Heart left ventricle (tissue), 16 donors: ENCODE measurements around the gene SH3BP2. TPM values are rescaled to one million over a fixed set of nuclear protein-coding genes. Genes with fewer than 3 reads are reported as not detected.

Experiments
- ATAC-seq, 4 donors: fragments of 200-7000 bp; cut with Tn5 transposase; one replicate each; pipeline ENCODE4 v1.9.1; 2020 to 2022; ENCODE audit warnings: moderate library complexity in 4 of 4, mild to moderate bottlenecking in 3 of 4, moderate number of reproducible peaks in 1 of 4
- DNase-seq, 5 donors: peaks; one replicate each; pipeline ENCODE4 v3.0.0-alpha.2; 2020
- H3K27ac ChIP-seq, 12 donors: fragments of 200-600 bp; sonication (generic) in 4 of 12; one replicate each; pipeline versions ENCODE4 v1.5.0 to v1.8.0; 2016 to 2022; ENCODE audit warnings: mild to moderate bottlenecking in 2 of 12
- H3K27me3 ChIP-seq, 9 donors: fragments of 200-600 bp; sonication (generic) in 2 of 9; one replicate each; pipeline versions ENCODE4 v1.5.1 to v1.8.0; 2016 to 2022; ENCODE audit warnings: mild to moderate bottlenecking in 3 of 9
- H3K36me3 ChIP-seq, 9 donors: fragments of 200-600 bp; sonication (generic) in 2 of 9; one replicate each; pipeline versions ENCODE4 v1.5.0 to v1.8.0; 2018 to 2022; ENCODE audit warnings: mild to moderate bottlenecking in 2 of 9
- H3K4me1 ChIP-seq, 12 donors: fragments of 200-600 bp; sonication (generic) in 4 of 12; one replicate each; pipeline versions ENCODE4 v1.5.0 to v1.8.0; 2016 to 2022; ENCODE audit warnings: mild to moderate bottlenecking in 3 of 12
- H3K4me3 ChIP-seq, 12 donors: fragments of 200-600 bp; sonication (generic) in 4 of 12; one replicate each; pipeline versions ENCODE4 v1.5.0 to v1.8.0; 2017 to 2022; ENCODE audit warnings: mild to moderate bottlenecking in 9 of 12, moderate library complexity in 4 of 12
- H3K9me3 ChIP-seq, 12 donors: fragments of 200-600 bp; sonication (generic) in 4 of 12; one replicate each; pipeline versions ENCODE4 v1.5.0 to v1.8.0; 2016 to 2022; ENCODE audit warnings: mild to moderate bottlenecking in 1 of 12
- POLR2A ChIP-seq, 2 donors: fragments of 450-650 bp; IDR thresholded peaks; one replicate each; pipeline ENCODE4 v1.6.1; 2017; ENCODE audit warnings: antibody characterized with exemption in 2 of 2, mild to moderate bottlenecking in 2 of 2, moderate library complexity in 2 of 2
- WGBS, 4 donors: extraction: QIAGEN DNeasy Blood & Tissue Kit in 2 of 4; methylation state at CpG; one replicate each; pipeline versions ENCODE4 v1.1.5 to v1.1.7; 2013 to 2018; 5-methylcytosine and 5-hydroxymethylcytosine counted together
- intact Hi-C, 10 donors: fragments of 100-400 bp; cut with DNase I; formaldehyde crosslinking; loops; one replicate each; pipeline versions ENCODE4 v1.11.1 to v1.14.2; 2022
- polyA plus RNA-seq, 2 donors: library from polyadenylated mRNA; stranded (reverse); fragments of 200-250 nt; gene quantifications; one replicate each; pipeline ENCODE4 v1.2.3, GENCODE V29; 2013
- total RNA-seq, 9 donors: library from RNA; depleted of rRNA in 2 of 9; stranded (reverse); fragments of >200 nt in 2 of 9; fragmentation: NEBNext Ultra II Directional in 3 of 9; extraction: Animal tissue kit (Norgen Biotek cat#: 25700) in 3 of 9; gene quantifications; one replicate each; pipeline versions ENCODE4 v1.1.0 to v1.2.4, GENCODE V29; 2016 to 2023
- TF ChIP-seq, protein P1 (sequence below), 12 donors: fragments of 200-600 bp; sonication (generic) in 4 of 12; IDR thresholded peaks; one replicate each; pipeline versions ENCODE4 v1.5.0 to v1.8.0; 2018 to 2022; ENCODE audit warnings: antibody characterized with exemption in 12 of 12, mild to moderate bottlenecking in 5 of 12
- donor health status: ischemic (EF 13 %, LVEDD 7.1; RV severe dilation, severe dysfunction).
- donor health status: healthy with polysubstance abuse.
- donor health status: DM: no; HTN: yes; CAD: no.
- donor health status: DM: no; HTN: no; CAD: no.
- donor health status: ischemic (EF 25% LVEDD 6.9; RV normal size, moderate dysfunction).
- donor health status: ischemic (EF 25% LVEDD 5.7; RV mildly dilated, moderate dysfunction).
- donor health status: healthy.
- donor health status: DM: yes; HTN: yes; CAD: no.
- donor health status: ischemic (EF 35%, LVEDD 5.7; RV mildly dilated, moderate dysfunction).
- donor health status: nonischemic (EF 11% LVEDD 7.7; RV severe dilation, severe dysfunction).
- donor health status: DM: yes; HTN: yes; CAD: no.
- donor health status: PGD.
- donor health status: ischemic (EF 29% LVEDD 5.4; RV normal size, mild dysfunction).
- donor health status: nonischemic (EF 23%, LVEDD 6.1; RV moderate dilation, normal function).

SH3BP2 gene
- total and polyA plus RNA-seq, 11 donors = 10.4 to 70.2 (median 23.5) TPM

DNA sequence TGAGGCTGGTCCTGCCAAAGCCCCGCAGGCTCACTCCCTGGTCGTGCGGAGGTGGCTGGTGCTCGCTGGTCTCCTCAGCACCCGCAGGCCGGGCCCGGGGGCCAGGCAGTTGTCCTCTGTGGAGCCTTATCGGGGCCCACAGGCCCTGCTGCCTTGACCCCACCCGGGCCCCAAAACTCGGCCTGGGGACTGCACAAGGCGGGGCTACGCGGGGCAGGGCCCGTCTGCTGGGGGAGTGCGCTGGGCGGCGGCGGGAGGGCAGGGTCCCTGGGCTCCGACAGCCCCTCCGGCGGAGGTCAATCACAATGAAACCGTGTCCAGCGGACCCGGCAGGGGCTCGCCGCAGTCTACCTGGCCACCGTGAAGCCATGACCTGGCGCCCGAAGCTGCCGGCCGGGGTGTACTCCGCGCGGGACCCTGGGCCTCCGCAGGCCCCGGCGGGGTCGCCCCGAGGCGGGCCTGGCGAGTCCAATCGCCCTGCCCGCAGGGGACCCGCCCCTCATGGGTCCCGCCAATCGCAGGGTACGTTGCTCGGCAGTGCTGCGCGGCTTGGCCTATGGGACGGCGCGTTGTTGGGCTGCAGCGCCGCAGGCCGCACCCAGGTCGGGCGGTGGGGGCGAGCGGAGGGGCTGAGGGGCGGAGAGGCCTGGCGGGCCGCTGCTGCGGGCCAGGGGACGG is 50.5 kb downstream of the SH3BP2 start, which contains the start of gene ADD1:
ADD1 (plus strand) TSS at position 582 of the 678 bp plus-strand sequence. CDS start 32,072 bp downstream, outside the sequence.
- ATAC-seq = peak; percentile 98 to 99 (median 98)
- WGBS, 4 donors = 0 to 1% (median 0%) methylated on average over 5 to 65 of the region's 65 CpGs

DNA sequence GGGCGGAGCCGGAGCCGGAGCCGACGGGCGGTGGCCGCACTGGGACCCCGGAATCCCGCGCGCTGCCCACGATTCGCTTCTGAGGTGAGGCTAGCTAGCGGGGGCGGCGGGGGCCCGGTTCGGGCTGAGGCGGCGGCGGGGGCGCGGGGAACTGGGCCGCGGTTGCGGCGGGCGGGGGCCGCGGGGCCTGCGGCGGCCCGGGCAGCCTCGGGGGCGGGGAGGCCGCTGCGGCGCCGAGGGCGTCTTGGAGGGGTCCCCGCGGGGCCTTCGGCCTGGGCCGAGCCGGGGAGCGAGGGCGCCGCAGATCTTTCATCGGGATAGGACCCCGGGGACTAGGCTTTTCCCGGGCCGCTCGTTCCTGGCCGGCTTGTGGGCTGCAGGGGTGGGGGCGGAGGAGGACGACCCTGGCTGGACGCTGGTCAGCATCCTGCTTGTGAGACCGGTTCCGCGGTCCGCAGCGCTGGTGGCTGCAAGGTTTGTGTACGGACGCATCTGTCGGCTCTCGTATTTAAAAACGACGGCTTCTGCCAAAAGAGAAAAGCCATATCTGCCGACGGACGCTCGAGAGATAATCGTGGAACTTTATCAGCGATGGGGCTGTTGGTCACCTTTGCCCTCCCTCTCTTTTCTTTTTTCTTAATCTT is 51.2 kb downstream of the SH3BP2 start:
- intact Hi-C loops = loop anchor here in 7 of 10 donors (2.0 to 10.0 kb wide), 9 partner anchors 37 to 91 kb away; no protein-coding TSS in a partner anchor
- DNase-seq (peak; percentile 60 to 81 (median 65)), ATAC-seq (peak in 2 of 4 donors; percentile 2 to 21)
- Histone ChIP-seq H3K36me3 (no peaks in the 10 kb centered on the region), H3K4me1 (peaks cover 0 to 65% (median 42%) of the 10 kb centered on the region in 12 donors), H3K9me3 (peaks cover 0 to 2% (median 0%) of the 10 kb centered on the region in 12 donors), H3K4me3 (peak overlapping the region; percentile 60 to 98 (median 80)), H3K27ac (peak overlapping the region; percentile 86 to 98 (median 96)), H3K27me3 (no peaks in the 10 kb centered on the region)
- WGBS, 4 donors = 0 to 1% (median 1%) methylated on average over 17 to 74 of the region's 74 CpGs
- no peak for TF ChIP-seq POLR2A (IDR thresholded peaks at IDR 0.05)
- TF ChIP-seq, protein P1, sequence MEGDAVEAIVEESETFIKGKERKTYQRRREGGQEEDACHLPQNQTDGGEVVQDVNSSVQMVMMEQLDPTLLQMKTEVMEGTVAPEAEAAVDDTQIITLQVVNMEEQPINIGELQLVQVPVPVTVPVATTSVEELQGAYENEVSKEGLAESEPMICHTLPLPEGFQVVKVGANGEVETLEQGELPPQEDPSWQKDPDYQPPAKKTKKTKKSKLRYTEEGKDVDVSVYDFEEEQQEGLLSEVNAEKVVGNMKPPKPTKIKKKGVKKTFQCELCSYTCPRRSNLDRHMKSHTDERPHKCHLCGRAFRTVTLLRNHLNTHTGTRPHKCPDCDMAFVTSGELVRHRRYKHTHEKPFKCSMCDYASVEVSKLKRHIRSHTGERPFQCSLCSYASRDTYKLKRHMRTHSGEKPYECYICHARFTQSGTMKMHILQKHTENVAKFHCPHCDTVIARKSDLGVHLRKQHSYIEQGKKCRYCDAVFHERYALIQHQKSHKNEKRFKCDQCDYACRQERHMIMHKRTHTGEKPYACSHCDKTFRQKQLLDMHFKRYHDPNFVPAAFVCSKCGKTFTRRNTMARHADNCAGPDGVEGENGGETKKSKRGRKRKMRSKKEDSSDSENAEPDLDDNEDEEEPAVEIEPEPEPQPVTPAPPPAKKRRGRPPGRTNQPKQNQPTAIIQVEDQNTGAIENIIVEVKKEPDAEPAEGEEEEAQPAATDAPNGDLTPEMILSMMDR (IDR thresholded peaks at IDR 0.05) = no peak

More for the DNA sequence above, 50.5 kb downstream of the SH3BP2 start, which contains the start of gene ADD1:
- peak; percentile 93 to 97 (median 93) for DNase-seq
- Histone ChIP-seq H3K4me1 (peaks cover 0 to 65% (median 36%) of the 10 kb centered on the region in 12 donors), H3K4me3 (peak within 1 kb of the TSS; percentile 60 to 98 (median 80)), H3K27ac (peak within 1 kb of the TSS; percentile 86 to 98 (median 96)), H3K36me3 (no peaks in the 10 kb centered on the region), H3K27me3 (no peaks in the 10 kb centered on the region), H3K9me3 (peaks cover 0 to 2% (median 0%) of the 10 kb centered on the region in 12 donors)
- TF ChIP-seq POLR2A (IDR thresholded peaks at IDR 0.05) = peak; percentile 83 to 97
- TF ChIP-seq, protein P1 (IDR thresholded peaks at IDR 0.05) = no peak
- intact Hi-C loops = loop anchor here in 7 of 10 donors (2.0 to 10.0 kb wide), 9 partner anchors 36 to 91 kb away; no protein-coding TSS in a partner anchor

DNA sequence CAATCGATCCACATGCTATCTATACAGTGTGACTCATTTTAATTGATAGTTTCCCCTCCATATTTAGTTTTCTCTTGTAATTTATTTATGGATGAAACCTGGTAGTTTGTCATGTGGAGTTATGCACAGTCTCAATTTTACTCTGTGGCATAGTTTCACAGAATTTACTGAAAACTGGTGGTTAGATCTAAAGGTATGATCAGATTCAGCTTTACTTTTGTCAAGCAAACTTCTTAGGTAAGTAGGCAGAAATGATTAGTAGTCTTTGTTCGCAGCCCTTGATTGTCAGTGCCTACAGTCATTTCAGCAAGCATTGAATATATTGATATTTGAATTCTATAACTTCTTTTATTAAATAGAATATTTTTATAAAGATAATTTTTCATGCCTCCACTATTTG is 53.3 kb downstream of the SH3BP2 start:
- TF ChIP-seq POLR2A (IDR thresholded peaks at IDR 0.05) = no peak
- TF ChIP-seq, protein P1 (IDR thresholded peaks at IDR 0.05) = no peak
- Histone ChIP-seq H3K4me1 (peaks cover 0 to 76% (median 54%) of the 10 kb centered on the region in 12 donors), H3K27me3 (no peaks in the 10 kb centered on the region), H3K4me3 (peak overlapping the region in 1 of 12 donors; percentile 20), H3K36me3 (no peaks in the 10 kb centered on the region), H3K27ac (no peak overlapping the region), H3K9me3 (no peaks in the 10 kb centered on the region)
- no peak for DNase-seq
- ATAC-seq = no peak
- 87 to 89% (median 88%) methylated on average over 2 of the region's 2 CpGs for WGBS, 4 donors
- intact Hi-C loops = loop anchor here in 5 of 10 donors (5.0 to 10.0 kb wide), 4 partner anchors 36 to 89 kb away; no protein-coding TSS in a partner anchor
